BJ (cell line): ENCODE results near the gene GCK. TPM values are rescaled to one million over a fixed set of nuclear protein-coding genes. Genes with fewer than 3 reads are reported as not detected.

Experiments used
- CTCF ChIA-PET: fragments of 350-600 bp; formaldehyde crosslinking; extraction: SDS; loops from one replicate; lab custom pipeline; 2021; ENCODE audit warnings: antibody characterized with exemption, inconsistent platforms; lab: Yijun Ruan, JAX
- POLR2A ChIA-PET: fragments of 300-600 bp; sonication (Branson Sonifier 250); formaldehyde crosslinking; extraction: SDS; loops from one replicate; lab custom pipeline; 2021; ENCODE audit warnings: antibody characterized with exemption; lab: Charles Lee
- DNase-seq: peaks from one replicate; pipeline ENCODE4 v3.0.0-alpha.2; 2011; ENCODE audit warnings: low read depth
- H3K27me3 ChIP-seq: 2 replicates; pipeline ENCODE4 v1.6.0; 2011; ENCODE audit warnings: low read length; ENCODE audit not compliant: control insufficient read depth, insufficient read depth
- H3K36me3 ChIP-seq: 2 replicates; pipeline ENCODE4 v1.5.1; 2011; ENCODE audit warnings: low read length; ENCODE audit not compliant: control insufficient read depth, insufficient read depth
- H3K4me3 ChIP-seq: 2 replicates; pipeline ENCODE4 v1.5.1; 2011; ENCODE audit warnings: low read depth, mild to moderate bottlenecking, control low read depth, low read length
- polyA plus RNA-seq: library from polyadenylated mRNA; depleted of rRNA; stranded (reverse); fragments of >200 nt; gene quantifications from 2 replicates; pipeline ENCODE4 v1.2.3, GENCODE V29; 2011
- TF ChIP-seq, protein P1 (sequence below): IDR thresholded peaks from 2 replicates; pipeline ENCODE4 v1.5.1; 2011; ENCODE audit warnings: low read depth, mild to moderate bottlenecking, control low read depth, inconsistent platforms, low read length, moderate library complexity; ENCODE audit not compliant: insufficient read depth

Gene GCK
- polyA plus RNA-seq, 1 experiment, result 0.40 TPM

DNA sequence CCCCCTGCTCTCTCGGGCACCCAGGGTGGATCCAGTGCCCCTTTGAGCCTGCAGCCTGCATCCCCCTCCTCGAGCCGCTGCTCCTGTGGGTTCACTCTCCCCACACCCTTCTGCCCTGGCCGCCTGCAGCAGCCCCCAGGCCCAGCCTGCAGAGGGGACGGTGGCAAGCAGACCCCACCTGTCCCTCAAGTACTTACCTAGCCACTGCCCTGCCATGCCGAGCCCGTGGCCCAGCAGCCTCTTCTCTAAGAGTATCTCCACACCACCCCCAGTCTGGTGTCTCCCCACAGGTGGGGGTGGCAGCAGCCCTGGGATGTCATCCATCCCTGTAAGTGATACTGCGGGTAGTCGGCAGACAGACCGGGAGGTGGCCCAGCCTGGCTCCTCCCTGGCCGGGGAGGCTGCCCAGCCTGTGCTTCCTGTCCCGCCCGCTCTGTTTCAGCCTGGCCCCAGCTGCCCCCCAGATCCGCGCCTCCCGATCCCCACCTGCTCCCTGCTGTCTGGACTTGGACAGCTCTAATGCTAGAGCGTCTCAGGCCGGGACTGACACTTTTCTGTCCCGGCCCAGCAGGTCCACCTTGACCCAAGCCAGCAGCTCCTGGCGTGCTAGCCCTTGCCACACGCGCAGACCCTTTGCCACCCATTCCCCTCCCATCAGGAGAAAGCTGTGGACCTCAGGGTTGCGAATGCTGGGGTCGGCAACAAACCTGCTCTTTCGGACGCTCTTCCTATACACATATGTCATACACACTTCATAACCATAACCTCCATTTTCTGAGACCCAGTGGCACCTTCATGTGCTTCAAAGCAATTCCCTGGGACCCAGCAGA, 36.5 kb upstream of the GCK start:
- POLR2A ChIA-PET, result no interaction called here
- TF ChIP-seq, protein P1, sequence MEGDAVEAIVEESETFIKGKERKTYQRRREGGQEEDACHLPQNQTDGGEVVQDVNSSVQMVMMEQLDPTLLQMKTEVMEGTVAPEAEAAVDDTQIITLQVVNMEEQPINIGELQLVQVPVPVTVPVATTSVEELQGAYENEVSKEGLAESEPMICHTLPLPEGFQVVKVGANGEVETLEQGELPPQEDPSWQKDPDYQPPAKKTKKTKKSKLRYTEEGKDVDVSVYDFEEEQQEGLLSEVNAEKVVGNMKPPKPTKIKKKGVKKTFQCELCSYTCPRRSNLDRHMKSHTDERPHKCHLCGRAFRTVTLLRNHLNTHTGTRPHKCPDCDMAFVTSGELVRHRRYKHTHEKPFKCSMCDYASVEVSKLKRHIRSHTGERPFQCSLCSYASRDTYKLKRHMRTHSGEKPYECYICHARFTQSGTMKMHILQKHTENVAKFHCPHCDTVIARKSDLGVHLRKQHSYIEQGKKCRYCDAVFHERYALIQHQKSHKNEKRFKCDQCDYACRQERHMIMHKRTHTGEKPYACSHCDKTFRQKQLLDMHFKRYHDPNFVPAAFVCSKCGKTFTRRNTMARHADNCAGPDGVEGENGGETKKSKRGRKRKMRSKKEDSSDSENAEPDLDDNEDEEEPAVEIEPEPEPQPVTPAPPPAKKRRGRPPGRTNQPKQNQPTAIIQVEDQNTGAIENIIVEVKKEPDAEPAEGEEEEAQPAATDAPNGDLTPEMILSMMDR, result no peak
- H3K4me3 ChIP-seq, result no peak overlapping the region
- peaks cover 15% of the 10 kb centered on the region for H3K27me3 ChIP-seq
- CTCF ChIA-PET, result interaction anchor here (0.7 to 2.4 kb wide), 3 partner anchors 10 to 15 kb away, joined by 3 to 9 read pairs (median 3); no protein-coding TSS in a partner anchor
- DNase-seq, result no peak
- no peaks in the 10 kb centered on the region for H3K36me3 ChIP-seq

DNA sequence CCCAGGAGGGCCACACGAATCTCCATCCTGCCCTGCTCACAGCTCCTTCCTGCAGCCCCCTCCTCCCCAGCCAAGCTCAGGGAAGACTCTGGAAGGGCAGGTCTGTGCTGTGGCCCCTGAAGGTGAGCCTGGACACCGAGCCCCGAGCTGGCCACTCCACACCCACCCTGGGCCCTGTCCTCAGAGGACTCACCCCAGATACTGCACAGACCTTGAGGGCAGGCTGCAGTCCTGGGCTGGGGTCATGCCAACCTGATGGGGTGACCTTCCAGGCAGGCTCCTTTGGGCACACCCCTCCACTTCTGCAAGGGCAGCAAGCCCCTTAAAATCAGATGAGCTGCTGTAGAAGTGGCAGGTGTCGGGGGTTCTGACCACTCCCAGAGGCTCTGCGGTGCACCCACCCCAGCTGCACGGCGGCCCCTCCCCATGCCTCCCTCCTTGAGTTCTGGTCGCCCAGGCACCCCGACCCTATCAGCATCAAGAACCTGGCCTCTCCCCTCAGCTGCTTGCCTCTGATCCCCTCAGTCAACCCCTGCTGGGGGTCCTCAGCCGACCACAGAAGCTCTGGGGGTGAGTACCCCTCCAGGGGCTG, 35.8 kb upstream of the GCK start:
- DNase-seq, result no peak
- ChIA-PET CTCF (interaction anchor here (0.7 to 2.4 kb wide), 3 partner anchors 9 to 16 kb away, joined by 3 to 9 read pairs (median 3); no protein-coding TSS in a partner anchor), POLR2A (no interaction called here)
- TF ChIP-seq, protein P1, result no peak
- H3K36me3 ChIP-seq, result no peaks in the 10 kb centered on the region
- H3K27me3 ChIP-seq, result peaks cover 14% of the 10 kb centered on the region
- H3K4me3 ChIP-seq, result no peak overlapping the region

DNA sequence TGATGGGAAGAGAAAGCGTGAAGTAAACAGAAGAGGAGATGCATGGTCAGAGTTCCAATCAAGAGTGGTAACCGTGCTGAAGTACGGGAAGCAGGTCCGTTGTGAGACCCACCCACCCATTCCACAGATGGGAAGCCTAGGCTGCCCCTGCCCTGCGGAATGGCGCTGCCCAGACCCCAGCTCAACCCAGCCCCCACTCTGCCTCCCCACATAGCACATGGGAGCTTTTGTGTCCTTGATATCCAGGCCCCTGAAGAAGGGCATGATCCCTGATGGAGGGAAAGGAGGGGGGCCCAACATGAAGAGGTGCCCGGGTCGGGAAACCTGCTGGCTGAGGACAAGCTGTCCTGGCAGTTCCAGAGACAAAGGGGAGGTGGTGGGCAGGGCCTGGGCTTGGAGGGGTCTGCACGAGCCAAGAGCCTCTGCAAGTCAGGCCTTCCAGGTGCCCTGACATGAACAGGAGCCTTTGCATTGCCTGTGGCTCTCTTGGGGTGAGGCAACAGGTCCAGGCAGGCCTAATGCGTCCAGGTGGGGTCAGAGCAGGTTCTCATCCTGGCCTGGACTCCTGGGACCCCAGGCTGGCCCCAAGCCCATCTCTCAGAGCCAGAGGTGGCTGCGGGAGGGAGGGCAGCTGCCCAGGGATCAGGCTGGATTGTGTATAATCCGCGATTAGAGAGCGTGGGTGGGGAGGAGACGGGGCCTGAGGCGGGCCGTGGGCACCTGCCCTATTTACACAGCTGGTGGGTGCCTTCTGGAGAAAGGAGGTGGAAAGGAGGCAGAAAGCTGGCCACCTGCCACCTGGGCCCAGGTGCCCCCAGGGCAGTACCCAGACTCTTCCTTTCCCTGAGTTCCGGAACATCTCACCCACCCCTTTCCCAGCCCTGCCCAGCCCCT, 35.1 kb upstream of the GCK start:
- TF ChIP-seq, protein P1, result no peak
- ChIA-PET CTCF (interaction anchor here (1.0 to 2.4 kb wide), 2 partner anchors 14 to 17 kb away, joined by 3 to 9 read pairs; no protein-coding TSS in a partner anchor), POLR2A (no interaction called here)
- DNase-seq, result no peak
- H3K4me3 ChIP-seq, result no peak overlapping the region
- no peaks in the 10 kb centered on the region for H3K36me3 ChIP-seq
- H3K27me3 ChIP-seq, result peaks cover 14% of the 10 kb centered on the region

DNA sequence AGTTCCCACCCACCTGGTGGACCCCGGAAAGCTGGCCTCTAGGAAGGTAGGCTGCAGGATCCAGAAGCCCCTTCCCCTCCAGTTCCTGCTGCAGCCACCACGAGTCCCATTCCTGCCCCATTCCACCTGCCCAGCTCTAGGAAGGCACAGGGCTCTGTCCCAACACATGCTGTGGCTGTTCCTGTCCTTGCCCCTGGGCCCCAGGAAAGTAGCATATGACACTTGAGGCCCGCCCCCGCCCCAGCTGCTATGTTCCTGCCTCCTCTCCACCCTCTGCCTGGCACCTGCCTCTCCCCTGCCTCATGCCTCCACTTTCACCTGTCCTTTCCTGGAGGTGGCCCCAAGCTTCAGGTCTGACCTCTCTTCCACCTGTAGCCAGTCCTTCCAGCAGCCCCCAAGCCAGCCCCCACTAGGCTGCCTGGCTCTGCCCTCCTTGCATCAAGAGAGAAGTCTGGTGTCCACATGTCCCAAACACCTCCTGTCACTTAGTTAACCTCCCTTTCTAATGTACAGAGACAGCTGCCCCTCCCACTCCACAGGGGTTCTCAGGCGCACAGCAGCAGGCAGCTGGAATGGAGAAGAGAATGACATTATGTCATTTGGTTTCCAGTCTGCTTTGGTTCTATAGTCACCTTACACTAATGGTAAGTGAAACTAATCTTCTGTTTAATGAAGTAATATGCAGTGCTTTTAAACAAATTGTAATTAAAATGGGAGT, 34.3 kb upstream of the GCK start:
- no peak overlapping the region for H3K4me3 ChIP-seq
- CTCF ChIA-PET, result interaction anchor here (0.9 kb wide), 1 partner anchor 22 kb away, joined by 3 read pairs; no protein-coding TSS in a partner anchor
- DNase-seq, result no peak
- no peaks in the 10 kb centered on the region for H3K36me3 ChIP-seq
- H3K27me3 ChIP-seq, result peaks cover 14% of the 10 kb centered on the region
- TF ChIP-seq, protein P1, result no peak
- POLR2A ChIA-PET, result no interaction called here
